Endothelial cell of umbilical vein (primary cell): ENCODE measurements around the gene BRSK2.

Experiments used
- CTCF ChIP-seq, 2 donors: IDR thresholded peaks; 1 replicate in 1 of 2; 2 replicates in 1 of 2; pipeline ENCODE4 v1.5.1; 2011; ENCODE audit warnings: low read length in 2 of 2, mild to moderate bottlenecking in 2 of 2, moderate library complexity in 2 of 2, control low read depth in 1 of 2, inconsistent platforms in 1 of 2, low read depth in 1 of 2; ENCODE audit not compliant: insufficient read depth in 1 of 2; ENCODE audit errors: extremely low read depth in 1 of 2
- EZH2 ChIP-seq: IDR thresholded peaks from 2 replicates; pipeline ENCODE4 v1.6.1; 2012; ENCODE audit warnings: borderline replicate concordance, low read depth, mild to moderate bottlenecking, moderate library complexity, low read length, inconsistent platforms; ENCODE audit not compliant: severe bottlenecking
- FOS ChIP-seq: IDR thresholded peaks from 2 replicates; pipeline ENCODE4 v1.6.1; 2011; ENCODE audit warnings: mild to moderate bottlenecking, low read length, moderate library complexity, borderline replicate concordance; ENCODE audit not compliant: insufficient read depth
- JUN ChIP-seq: IDR thresholded peaks from 2 replicates; pipeline ENCODE4 v1.6.1; 2011; ENCODE audit warnings: borderline replicate concordance, low read depth; ENCODE audit not compliant: insufficient read length, insufficient read depth
- MAX ChIP-seq: IDR thresholded peaks from 2 replicates; pipeline ENCODE4 v1.6.1; 2011; ENCODE audit not compliant: insufficient read depth, insufficient read length
- MYC ChIP-seq: IDR thresholded peaks from one replicate; pipeline ENCODE4 v1.6.1; 2011; ENCODE audit warnings: mild to moderate bottlenecking, low read depth, low read length
- POLR2A ChIP-seq: IDR thresholded peaks from 2 replicates; pipeline ENCODE4 v1.6.1; 2012; ENCODE audit warnings: low read depth, mild to moderate bottlenecking, control low read depth, low read length
- POLR2AphosphoS5 ChIP-seq: IDR thresholded peaks from 2 replicates; pipeline ENCODE4 v1.6.1; 2012; ENCODE audit warnings: low read depth, mild to moderate bottlenecking, control low read depth, low read length, moderate library complexity; ENCODE audit not compliant: insufficient read depth

- TF ChIP-seq EZH2, result no peak
- TF ChIP-seq MYC, result no peak
- TF ChIP-seq CTCF (IDR thresholded peaks at IDR 0.05; ENCODE audit: extremely low read depth in 1 of 2, insufficient read depth in 1 of 2, low read depth in 1 of 2, low read length in 2 of 2), result no peak
- TF ChIP-seq POLR2AphosphoS5, result no peak
- TF ChIP-seq POLR2A, result no peak
- no peak for TF ChIP-seq JUN
- no peak for TF ChIP-seq MAX
- TF ChIP-seq FOS, result no peak
These were observed 33.2 kb upstream of the BRSK2 start for GRCh38 chr11:1356478-1356960.
